IMR-90 (cell line): ENCODE data around the gene METTL22. TPM values are rescaled to one million over a fixed set of nuclear protein-coding genes. Genes with fewer than 3 reads are reported as not detected.

Experiments used
- ATAC-seq: fragments of 200-7000 bp; cut with Tn5 transposase; 2 replicates; pipeline ENCODE4 v1.9.1; 2020; ENCODE audit warnings: low read depth, mild to moderate bottlenecking, moderate library complexity
- BruUV-seq: library from RNA; stranded (reverse); fragments of 400-500 nt; replicated peaks from 2 replicates; lab custom pipeline; 2021; lab: Mats Ljungman, UMichigan
- CTCF ChIA-PET: fragments of 300-600 bp; formaldehyde crosslinking; extraction: SDS; loops from one replicate; lab custom pipeline; 2021; ENCODE audit warnings: antibody characterized with exemption; lab: Yijun Ruan, JAX
- POLR2A ChIA-PET: fragments of 300-600 bp; sonication (Branson Sonifier 250); formaldehyde crosslinking; loops from one replicate; lab custom pipeline; 2022; ENCODE audit warnings: antibody characterized with exemption; ENCODE audit not compliant: unreplicated experiment; lab: Charles Lee
- DNase-seq: peaks from one replicate; pipeline ENCODE4 v3.0.0; 2013
- H2AFZ ChIP-seq: replicated peaks from 2 replicates; pipeline ENCODE3; 2013; ENCODE audit warnings: low read length, mild to moderate bottlenecking; ENCODE audit not compliant: poor library complexity
- H2AK5ac ChIP-seq: 2 replicates; pipeline ENCODE4 v1.6.1; 2013; ENCODE audit warnings: low read depth, low read length, inconsistent platforms
- H2AK9ac ChIP-seq: replicated peaks from 2 replicates; pipeline ENCODE3; 2013; ENCODE audit warnings: mild to moderate bottlenecking, low read depth, low read length, moderate library complexity; ENCODE audit not compliant: poor library complexity
- H2BK120ac ChIP-seq: 2 replicates; pipeline ENCODE4 v1.6.1; 2013; ENCODE audit warnings: low read depth, low read length, inconsistent platforms
- H2BK15ac ChIP-seq: 3 replicates; pipeline ENCODE4 v1.6.1; 2013; ENCODE audit warnings: low read depth, low read length, inconsistent platforms
- H2BK20ac ChIP-seq: 2 replicates; pipeline ENCODE4 v1.6.1; 2013; ENCODE audit warnings: low read depth, mild to moderate bottlenecking, inconsistent platforms, low read length, moderate library complexity
- H2BK5ac ChIP-seq: 2 replicates; pipeline ENCODE4 v1.6.1; 2013; ENCODE audit warnings: mild to moderate bottlenecking, low read depth, low read length, inconsistent platforms; ENCODE audit not compliant: poor library complexity, severe bottlenecking
- H3K14ac ChIP-seq: replicated peaks from 2 replicates; pipeline ENCODE4 v1.6.1; 2013; ENCODE audit warnings: low read depth, low read length, inconsistent platforms
- H3K18ac ChIP-seq: 2 replicates; pipeline ENCODE4 v1.6.1; 2013; ENCODE audit warnings: low read depth, low read length, control low read depth
- H3K23ac ChIP-seq: 2 replicates; pipeline ENCODE4 v1.6.1; 2013; ENCODE audit warnings: low read depth, low read length, inconsistent platforms
- H3K27ac ChIP-seq: 2 replicates; pipeline ENCODE4 v1.5.1; 2013; ENCODE audit warnings: mild to moderate bottlenecking, control low read depth, low read length; ENCODE audit not compliant: insufficient read depth
- H3K27me3 ChIP-seq: 2 replicates; pipeline ENCODE4 v1.6.1; 2013; ENCODE audit warnings: low read length; ENCODE audit not compliant: control insufficient read depth, insufficient read depth
- H3K36me3 ChIP-seq: 2 replicates; pipeline ENCODE4 v1.6.1; 2013; ENCODE audit warnings: low read length, mixed read lengths; ENCODE audit not compliant: control insufficient read depth, insufficient read depth
- H3K4ac ChIP-seq: 2 replicates; pipeline ENCODE4 v1.6.1; 2013; ENCODE audit warnings: low read depth, low read length, inconsistent platforms
- H3K4me1 ChIP-seq: 2 replicates; pipeline ENCODE4 v1.6.1; 2013; ENCODE audit warnings: low read length, mixed read lengths; ENCODE audit not compliant: control insufficient read depth, insufficient read depth
- H3K4me2 ChIP-seq: 2 replicates; pipeline ENCODE4 v1.6.1; 2013; ENCODE audit warnings: low read depth, mild to moderate bottlenecking, control low read depth, low read length, moderate library complexity
- H3K4me3 ChIP-seq: 2 replicates; pipeline ENCODE4 v1.5.1; 2013; ENCODE audit warnings: low read depth, mild to moderate bottlenecking, control low read depth, low read length, moderate library complexity; ENCODE audit not compliant: insufficient read depth
- H3K56ac ChIP-seq: 2 replicates; pipeline ENCODE4 v1.6.1; 2013; ENCODE audit warnings: low read length, inconsistent platforms; ENCODE audit not compliant: insufficient read depth; ENCODE audit errors: extremely low read depth
- H3K79me1 ChIP-seq, 2 experiments: 2 replicates each; pipeline ENCODE4 v1.6.1; 2013; ENCODE audit warnings: low read length in 2 of 2, inconsistent platforms in 1 of 2, low read depth in 1 of 2
- H3K9ac ChIP-seq: 2 replicates; pipeline ENCODE4 v1.6.1; 2013; ENCODE audit warnings: low read depth, low read length, control low read depth
- H3K9me1 ChIP-seq: 2 replicates; pipeline ENCODE4 v1.6.1; 2013; ENCODE audit warnings: low read length, inconsistent platforms; ENCODE audit not compliant: insufficient read depth
- H3K9me3 ChIP-seq: 2 replicates; pipeline ENCODE4 v1.6.1; 2013; ENCODE audit warnings: low read length; ENCODE audit not compliant: control insufficient read depth, insufficient read depth
- H4K20me1 ChIP-seq: 2 replicates; pipeline ENCODE4 v1.6.1; 2013; ENCODE audit warnings: low read length, inconsistent platforms; ENCODE audit not compliant: insufficient read depth
- H4K5ac ChIP-seq: 2 replicates; pipeline ENCODE4 v1.6.1; 2013; ENCODE audit warnings: mild to moderate bottlenecking, low read depth, low read length, control low read depth
- H4K8ac ChIP-seq, 2 experiments: 2 replicates each; pipeline ENCODE4 v1.6.1; 2013; ENCODE audit warnings: low read depth in 2 of 2, low read length in 2 of 2, control low read depth in 1 of 2, inconsistent platforms in 1 of 2
- H4K91ac ChIP-seq: 2 replicates; pipeline ENCODE4 v1.6.1; 2013; ENCODE audit warnings: low read depth, low read length, inconsistent platforms; ENCODE audit not compliant: insufficient read depth
- BHLHE40 ChIP-seq: fragments of 150-350 bp; IDR thresholded peaks from 2 replicates; pipeline ENCODE4 v1.6.1; 2016; ENCODE audit warnings: mild to moderate bottlenecking, low read depth, low read length
- CEBPB ChIP-seq: IDR thresholded peaks from 2 replicates; pipeline ENCODE4 v1.6.1; 2012; ENCODE audit warnings: low read depth, low read length, improper control_type of control experiment
- FOS ChIP-seq: fragments of 150-350 bp; IDR thresholded peaks from 2 replicates; pipeline ENCODE4 v1.6.1; 2016; ENCODE audit warnings: low read depth, low read length
- MAFK ChIP-seq: IDR thresholded peaks from 2 replicates; pipeline ENCODE4 v1.6.1; 2012; ENCODE audit warnings: low read depth, low read length, improper control_type of control experiment
- MAZ ChIP-seq: IDR thresholded peaks from 2 replicates; pipeline ENCODE4 v1.6.1; 2012; ENCODE audit warnings: low read depth, mild to moderate bottlenecking, low read length, improper control_type of control experiment, moderate library complexity, borderline replicate concordance
- MXI1 ChIP-seq: IDR thresholded peaks from 2 replicates; pipeline ENCODE4 v1.6.1; 2012; ENCODE audit warnings: low read depth, mild to moderate bottlenecking, low read length, moderate library complexity, borderline replicate concordance
- RAD21 ChIP-seq: IDR thresholded peaks from 2 replicates; pipeline ENCODE4 v1.6.1; 2012; ENCODE audit warnings: low read length, improper control_type of control experiment
- RCOR1 ChIP-seq: IDR thresholded peaks from 2 replicates; pipeline ENCODE4 v1.6.1; 2012; ENCODE audit warnings: mild to moderate bottlenecking, low read length, improper control_type of control experiment; ENCODE audit not compliant: insufficient replicate concordance
- RFX5 ChIP-seq: IDR thresholded peaks from 2 replicates; pipeline ENCODE4 v1.8.0; 2012; ENCODE audit warnings: low read depth, mild to moderate bottlenecking, low read length, moderate library complexity
- SMC3 ChIP-seq: fragments of 150-350 bp; IDR thresholded peaks from 2 replicates; pipeline ENCODE4 v1.6.1; 2016; ENCODE audit warnings: low read depth, mild to moderate bottlenecking, antibody characterized with exemption, low read length, moderate library complexity
- WGBS, 2 experiments: methylation state at CpG; one replicate each; pipeline versions ENCODE4 v1.1.5 to v1.1.7; 2013; ENCODE audit warnings: missing lambda C conversion rate in 2 of 2; ENCODE audit not compliant: insufficient read length in 1 of 2; ENCODE audit errors: extremely low coverage in 2 of 2; 5-methylcytosine and 5-hydroxymethylcytosine counted together
- dilution Hi-C: fragments of 300-500 bp; cut with HindIII; formaldehyde crosslinking; loops from one replicate; pipeline ENCODE4 v1.14.3; 2018; ENCODE audit warnings: low sequenced_read_pairs; ENCODE audit not compliant: unreplicated experiment
- in situ Hi-C: fragments of 300-500 bp; cut with MboI; formaldehyde crosslinking; loops from 3 replicates; pipeline ENCODE4 v1.14.3; 2019; ENCODE audit warnings: low sequenced_read_pairs, inconsistent platforms, mixed read lengths
- intact Hi-C: fragments of 100-400 bp; cut with micrococcal nuclease; formaldehyde crosslinking; loops from 2 replicates; pipeline ENCODE4 v1.10.0; 2022
- polyA plus RNA-seq, 3 experiments: library from polyadenylated mRNA; depleted of rRNA; stranded (reverse); fragments of >200 nt; gene quantifications; 2 replicates each; pipeline ENCODE4 v1.2.3, GENCODE V29; 2012; ENCODE audit warnings: low replicate concordance in 1 of 3
- total RNA-seq: library from RNA; depleted of rRNA; stranded (reverse); fragments of >200 nt; gene quantifications from 2 replicates; pipeline ENCODE4 v1.2.3, GENCODE V29; 2012
- TF ChIP-seq, protein P1 (sequence below): fragments of 150-350 bp; IDR thresholded peaks from 2 replicates; pipeline ENCODE4 v1.6.1; 2016; ENCODE audit warnings: low read depth, mild to moderate bottlenecking, low read length, moderate library complexity, borderline replicate concordance
- TF ChIP-seq, protein P2 (sequence below): conservative IDR thresholded peaks from 2 replicates; pipeline ENCODE4 v1.5.1; 2012; ENCODE audit warnings: mild to moderate bottlenecking, low read depth, low read length, improper control_type of control experiment

METTL22 gene
- total and polyA plus RNA-seq, 2 of the 4 experiments (the other 2 are of a cell fraction), result 27.2 to 51.2 TPM

DNA sequence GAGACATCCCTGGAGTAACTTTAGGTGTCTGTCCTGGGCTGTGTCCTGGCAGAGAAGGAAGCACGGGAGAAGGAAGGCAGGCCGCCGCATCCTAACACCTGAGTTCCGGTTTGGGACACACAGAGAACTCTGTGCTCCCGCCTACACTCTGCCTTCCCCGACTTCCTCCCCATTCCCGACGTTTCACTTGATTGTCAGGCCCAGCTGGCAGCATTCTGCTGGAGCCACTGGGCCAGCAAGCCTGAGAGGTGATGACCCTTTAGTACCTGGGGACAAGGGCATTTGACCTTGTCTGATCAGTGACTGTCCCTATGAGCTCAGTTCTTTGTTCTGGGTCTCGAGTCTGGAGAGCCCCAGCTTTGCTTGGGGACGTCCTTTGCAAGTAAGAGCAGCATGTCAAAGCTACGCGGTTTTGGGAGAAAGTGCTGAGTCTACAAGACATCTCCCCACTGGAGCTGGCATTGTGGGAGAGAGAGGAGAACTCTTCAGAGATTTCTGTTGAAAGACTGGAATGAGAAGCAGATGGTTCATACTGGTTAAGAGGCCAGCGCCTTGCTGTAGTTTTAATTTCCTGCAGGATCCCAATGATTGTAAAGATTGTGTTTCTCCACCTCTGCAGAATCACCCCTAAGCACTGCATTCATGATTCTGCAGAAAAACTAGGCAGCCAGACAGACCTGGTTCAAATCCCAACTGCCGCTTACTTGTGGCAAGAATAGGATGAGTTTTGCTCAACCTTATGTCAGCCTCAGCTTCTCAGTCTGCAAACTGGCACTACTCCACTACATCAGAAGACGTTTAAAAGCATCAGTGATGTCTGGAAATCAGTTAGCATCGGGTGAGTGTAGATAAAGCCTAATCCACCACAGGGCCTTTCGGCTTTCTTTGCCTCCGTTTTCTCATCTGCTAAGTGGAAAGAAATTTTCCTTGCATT, 73.6 kb downstream of the METTL22 start (continued):
- TF ChIP-seq, protein P1, sequence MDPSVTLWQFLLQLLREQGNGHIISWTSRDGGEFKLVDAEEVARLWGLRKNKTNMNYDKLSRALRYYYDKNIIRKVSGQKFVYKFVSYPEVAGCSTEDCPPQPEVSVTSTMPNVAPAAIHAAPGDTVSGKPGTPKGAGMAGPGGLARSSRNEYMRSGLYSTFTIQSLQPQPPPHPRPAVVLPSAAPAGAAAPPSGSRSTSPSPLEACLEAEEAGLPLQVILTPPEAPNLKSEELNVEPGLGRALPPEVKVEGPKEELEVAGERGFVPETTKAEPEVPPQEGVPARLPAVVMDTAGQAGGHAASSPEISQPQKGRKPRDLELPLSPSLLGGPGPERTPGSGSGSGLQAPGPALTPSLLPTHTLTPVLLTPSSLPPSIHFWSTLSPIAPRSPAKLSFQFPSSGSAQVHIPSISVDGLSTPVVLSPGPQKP, result no peak

DNA sequence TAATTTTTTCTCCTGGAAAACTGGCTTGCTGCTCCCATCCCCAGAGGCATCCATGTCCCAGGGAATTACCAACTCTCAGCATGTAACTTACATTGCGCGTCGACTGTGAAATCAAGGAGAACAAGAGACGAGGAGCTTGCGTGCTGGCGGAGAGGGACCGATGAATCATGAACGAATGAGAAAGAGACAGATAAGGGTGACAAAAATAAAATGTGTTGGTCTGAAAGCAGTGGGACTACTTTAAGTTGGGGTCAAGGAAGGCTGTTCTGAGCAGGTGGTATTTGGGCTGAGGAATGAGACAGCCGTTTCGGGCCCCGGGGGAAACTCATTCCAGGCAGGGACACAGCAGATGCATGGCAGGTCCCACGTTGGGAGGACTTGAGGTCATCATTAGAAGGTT, 75.4 kb downstream of the METTL22 start:
- Histone ChIP-seq H2AK9ac (no peak overlapping the region), H3K4me1 (no peaks in the 10 kb centered on the region), H3K4me3 (no peak overlapping the region), H4K20me1 (no peaks in the 10 kb centered on the region), H4K8ac (no peak overlapping the region), H2BK5ac (no peak overlapping the region), H3K56ac (no peak overlapping the region), H4K5ac (no peak overlapping the region), H3K4me2 (no peak overlapping the region), H3K27me3 (peaks cover 3% of the 10 kb centered on the region; the same call in 1 of the 2 replicates), H2AFZ (no peak overlapping the region), H3K9me3 (no peaks in the 10 kb centered on the region), H3K23ac (no peak overlapping the region), H4K91ac (no peak overlapping the region), H3K27ac (no peak overlapping the region), H3K18ac (no peak overlapping the region), H3K79me1 (no peaks in the 10 kb centered on the region), H3K4ac (no peak overlapping the region), H2BK20ac (no peak overlapping the region), H2BK120ac (no peak overlapping the region), H3K14ac (no peak overlapping the region), H2AK5ac (no peak overlapping the region), H2BK15ac (no peak overlapping the region), H3K36me3 (no peaks in the 10 kb centered on the region), H3K9ac (no peak overlapping the region), H3K9me1 (no peaks in the 10 kb centered on the region)
- ATAC-seq, result no peak
- intact Hi-C loops, result no loop called here
- in situ Hi-C loops, result no loop called here
- dilution Hi-C loops, result no loop called here
- ChIA-PET POLR2A (no interaction called here), CTCF (no interaction called here)
- BruUV-seq, result no TSS peak
- DNase-seq, result no peak
- 80% methylated on average over 5 of the region's 12 CpGs; no CpG with 5 or more reads in 1 of the 2 experiments for WGBS, 2 experiments
- TF ChIP-seq RAD21 (no peak), CEBPB (no peak), FOS (no peak), MXI1 (no peak), SMC3 (no peak), BHLHE40 (no peak), RFX5 (no peak), MAFK (no peak), RCOR1 (no peak), MAZ (no peak)
- TF ChIP-seq, protein P2, sequence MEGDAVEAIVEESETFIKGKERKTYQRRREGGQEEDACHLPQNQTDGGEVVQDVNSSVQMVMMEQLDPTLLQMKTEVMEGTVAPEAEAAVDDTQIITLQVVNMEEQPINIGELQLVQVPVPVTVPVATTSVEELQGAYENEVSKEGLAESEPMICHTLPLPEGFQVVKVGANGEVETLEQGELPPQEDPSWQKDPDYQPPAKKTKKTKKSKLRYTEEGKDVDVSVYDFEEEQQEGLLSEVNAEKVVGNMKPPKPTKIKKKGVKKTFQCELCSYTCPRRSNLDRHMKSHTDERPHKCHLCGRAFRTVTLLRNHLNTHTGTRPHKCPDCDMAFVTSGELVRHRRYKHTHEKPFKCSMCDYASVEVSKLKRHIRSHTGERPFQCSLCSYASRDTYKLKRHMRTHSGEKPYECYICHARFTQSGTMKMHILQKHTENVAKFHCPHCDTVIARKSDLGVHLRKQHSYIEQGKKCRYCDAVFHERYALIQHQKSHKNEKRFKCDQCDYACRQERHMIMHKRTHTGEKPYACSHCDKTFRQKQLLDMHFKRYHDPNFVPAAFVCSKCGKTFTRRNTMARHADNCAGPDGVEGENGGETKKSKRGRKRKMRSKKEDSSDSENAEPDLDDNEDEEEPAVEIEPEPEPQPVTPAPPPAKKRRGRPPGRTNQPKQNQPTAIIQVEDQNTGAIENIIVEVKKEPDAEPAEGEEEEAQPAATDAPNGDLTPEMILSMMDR, result no peak
